NCI-H1694 treated with DMSO at 0.1 percent for 48 hours (cell line): ENCODE results near the gene GRID2IP.
"Not testable (repeated sequence)": the region's sequence is repeated elsewhere in the genome, so short reads cannot be mapped to it uniquely, and the experiment has no call there.

Source experiments
- DNase-seq: peaks from one replicate; lab custom pipeline; 2025; lab: John Stamatoyannopoulos, UW

GRID2IP gene

DNA sequence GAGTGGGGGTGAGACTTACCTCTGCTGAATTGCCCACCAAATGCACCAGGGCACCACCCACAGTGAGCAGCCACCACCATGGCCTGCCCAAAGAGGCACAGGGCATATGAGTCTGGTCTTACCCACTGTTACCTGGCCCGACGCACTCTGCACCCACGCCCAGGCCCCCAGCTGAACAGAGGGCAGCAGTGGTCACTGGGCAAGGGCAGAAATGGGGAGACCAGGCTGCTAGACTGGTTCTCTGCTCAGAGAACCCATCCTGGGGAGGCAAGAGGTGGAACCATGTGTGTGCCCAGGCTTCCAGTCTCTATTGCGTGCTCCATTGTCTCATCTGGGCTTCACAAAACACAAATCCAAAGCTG lies 64.1 kb downstream of the GRID2IP start:
- no peak for DNase-seq

- DNase-seq: no peak
Observed at GRCh38 chr7:6486438-6487183, 64.7 kb downstream of the GRID2IP start.

- DNase-seq: no peak
Observed at GRCh38 chr7:6482743-6483119, 68.5 kb downstream of the GRID2IP start.

DNA sequence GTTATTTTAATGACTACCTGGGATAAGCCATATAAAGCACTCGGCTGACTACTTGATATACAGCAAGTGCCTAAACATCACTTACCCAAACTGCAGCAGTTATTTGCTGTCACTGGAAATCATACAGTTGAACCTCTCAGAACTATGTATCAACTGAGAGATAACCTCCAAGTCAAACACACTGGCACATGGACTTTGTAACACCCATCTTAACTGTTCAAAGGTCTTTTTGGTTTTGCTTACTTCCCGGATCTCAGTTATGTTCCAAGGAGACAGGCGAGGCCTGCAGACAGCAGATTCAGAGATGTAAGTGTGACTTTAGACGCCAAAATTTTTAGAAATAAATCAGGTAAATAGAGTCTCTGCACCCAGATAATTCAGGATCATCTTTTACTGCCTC lies 69.0 kb downstream of the GRID2IP start:
- DNase-seq: no peak

DNA sequence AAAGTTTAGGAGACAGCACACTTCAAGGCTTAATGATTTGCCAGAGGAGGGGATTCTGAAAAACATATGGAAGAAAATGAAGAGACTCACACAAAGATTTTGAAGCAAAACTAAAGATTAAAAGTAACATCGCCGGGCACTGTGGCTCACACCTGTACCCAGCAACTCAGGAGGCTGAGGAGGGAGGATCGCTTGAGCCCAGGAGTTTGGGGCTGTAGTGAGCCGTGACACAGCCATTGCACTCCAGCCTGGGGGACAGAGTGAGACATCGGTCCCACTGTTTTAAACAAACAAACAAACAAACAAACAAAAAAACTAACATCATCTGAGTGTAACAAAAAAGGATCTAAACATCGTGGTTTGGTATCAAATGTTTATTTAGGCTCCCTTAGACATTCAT lies 69.8 kb downstream of the GRID2IP start:
- DNase-seq: no peak

GRCh38 chr7:6480323-6480660 lies 71.0 kb downstream of the GRID2IP start:
- no peak for DNase-seq

GRCh38 chr7:6479067-6479466 lies 72.2 kb downstream of the GRID2IP start:
- no peak for DNase-seq

DNA sequence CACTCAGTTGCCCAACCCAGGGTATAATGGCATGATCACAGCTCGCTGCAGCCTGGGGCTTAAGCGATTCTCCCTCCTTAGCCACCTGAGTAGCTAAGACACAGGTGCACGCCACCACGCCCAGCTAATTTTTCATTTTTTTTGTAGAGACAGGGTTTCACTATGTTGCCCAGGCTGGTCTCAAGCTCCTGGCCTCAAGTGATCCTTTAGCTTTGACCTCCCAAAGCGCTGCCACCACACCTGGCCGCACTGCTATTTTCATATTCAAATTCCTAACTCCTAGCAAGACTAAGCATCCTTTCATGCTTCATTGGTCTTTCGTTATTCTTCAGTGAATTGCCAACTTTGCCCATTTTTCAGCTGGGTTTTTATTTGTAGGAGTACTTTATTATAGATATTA lies 73.1 kb downstream of the GRID2IP start:
- DNase-seq: no peak

GRCh38 chr7:6477318-6477660 lies 74.0 kb downstream of the GRID2IP start:
- DNase-seq: no peak

DNA sequence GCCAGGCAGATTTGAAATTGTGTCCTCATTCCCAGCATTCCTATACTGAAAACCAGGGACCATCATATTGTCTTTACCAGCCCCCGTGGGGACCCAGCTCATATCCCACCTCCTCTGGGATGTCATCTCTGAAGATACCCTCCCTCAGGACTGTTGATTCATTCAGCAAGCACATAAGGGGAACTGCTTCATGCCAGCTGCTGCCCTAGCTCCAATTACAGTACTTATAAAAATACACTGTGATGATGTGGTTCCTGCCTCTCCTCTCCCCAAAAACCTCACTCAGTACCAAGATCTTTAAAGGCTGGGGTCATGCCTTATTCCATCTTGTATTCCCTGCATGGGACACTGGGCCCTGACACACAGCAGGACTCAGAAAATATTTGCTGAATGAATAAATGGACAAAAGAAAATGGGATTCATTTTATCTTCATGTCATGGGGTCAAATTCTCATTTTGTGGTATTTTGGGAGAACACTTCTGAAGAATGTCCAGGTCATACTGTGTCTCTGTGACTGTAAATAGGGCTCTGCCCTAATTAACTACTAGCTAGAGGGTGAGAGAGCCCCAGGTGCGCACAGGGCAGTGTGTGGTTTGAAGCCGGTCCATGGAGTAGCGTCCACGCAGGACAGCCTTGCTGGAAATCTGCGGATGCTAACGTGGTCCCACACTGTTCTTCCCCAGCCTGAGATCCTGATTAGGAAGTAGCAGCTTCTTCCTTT lies 74.5 kb downstream of the GRID2IP start:
- DNase-seq: no peak

- no peak for DNase-seq
Observed at GRCh38 chr7:6475433-6476186, 75.7 kb downstream of the GRID2IP start.

DNA sequence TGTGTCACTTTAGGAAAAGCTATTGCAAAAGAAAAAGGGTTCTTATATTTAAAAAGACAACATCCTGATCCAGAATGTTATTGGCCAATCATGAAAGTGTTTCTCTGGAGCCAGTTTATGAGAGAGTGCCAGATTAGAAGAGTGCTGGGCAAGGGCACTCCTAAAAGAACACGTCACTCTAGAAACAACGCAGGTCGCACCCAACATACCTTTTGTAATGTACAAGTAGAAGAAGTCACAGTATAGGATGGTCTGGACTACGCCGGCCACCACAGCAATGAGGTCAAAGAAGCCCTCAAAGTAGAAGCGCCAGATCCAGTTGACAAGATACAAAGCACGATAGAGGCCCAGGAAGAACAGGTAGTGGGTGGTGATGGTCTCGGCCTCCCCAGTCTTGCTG lies 85.4 kb downstream of the GRID2IP start:
- no peak for DNase-seq

GRCh38 chr7:6463609-6464008 lies 87.7 kb downstream of the GRID2IP start:
- DNase-seq: not testable (repeated sequence)

- DNase-seq: no peak
Observed at GRCh38 chr7:6461946-6462550, 89.2 kb downstream of the GRID2IP start.

DNA sequence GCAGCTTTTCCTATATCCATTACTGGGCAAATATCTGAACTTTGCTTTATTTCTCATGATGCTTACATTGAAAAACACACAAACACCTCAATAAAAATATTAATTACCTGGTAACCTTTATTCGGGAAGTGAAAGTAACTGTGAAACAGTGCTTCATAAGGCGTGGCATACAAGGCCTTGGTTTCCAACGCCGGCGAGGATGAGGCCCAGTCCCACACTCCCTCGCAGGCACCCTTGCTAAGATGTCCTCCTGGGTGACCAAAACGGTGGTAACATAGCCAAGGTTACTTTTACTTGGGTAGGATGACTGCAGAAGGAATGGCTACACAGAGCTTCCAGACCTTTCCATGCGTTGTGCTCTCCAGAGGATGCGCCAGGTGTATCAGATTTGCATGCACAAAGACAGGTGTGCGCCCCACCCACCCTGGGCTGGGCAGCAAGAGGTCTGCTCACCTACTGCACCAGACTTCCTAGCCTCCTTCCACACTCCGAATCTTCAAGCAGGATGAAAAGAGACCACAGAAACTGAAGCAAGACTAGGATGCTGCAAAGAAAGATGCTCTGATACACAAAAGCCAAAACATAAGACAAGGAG lies 90.2 kb downstream of the GRID2IP start:
- DNase-seq: no peak

GRCh38 chr7:6460303-6460702 lies 91.0 kb downstream of the GRID2IP start:
- DNase-seq: no peak

- not testable (repeated sequence) for DNase-seq
Observed at GRCh38 chr7:6458676-6459075, 92.6 kb downstream of the GRID2IP start.

DNA sequence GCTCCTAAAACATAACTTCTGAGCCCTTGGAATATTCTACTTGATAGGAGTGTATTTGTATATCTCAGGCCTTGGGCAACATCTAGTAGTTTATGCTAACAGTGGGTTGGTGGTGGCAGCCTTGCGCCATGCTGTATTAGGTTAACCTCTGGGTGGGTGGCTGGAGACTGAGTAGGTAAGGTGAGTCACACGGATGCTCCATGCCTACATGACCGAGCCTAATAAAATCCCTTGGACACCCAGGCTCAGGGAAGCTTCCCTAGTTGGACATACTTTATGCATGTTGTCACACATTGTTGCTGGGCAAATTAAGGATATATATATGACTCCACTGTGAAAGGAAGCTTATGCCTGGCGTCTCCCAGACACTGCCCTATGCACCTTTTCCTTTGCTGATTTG lies 97.5 kb downstream of the GRID2IP start:
- no peak for DNase-seq

DNA sequence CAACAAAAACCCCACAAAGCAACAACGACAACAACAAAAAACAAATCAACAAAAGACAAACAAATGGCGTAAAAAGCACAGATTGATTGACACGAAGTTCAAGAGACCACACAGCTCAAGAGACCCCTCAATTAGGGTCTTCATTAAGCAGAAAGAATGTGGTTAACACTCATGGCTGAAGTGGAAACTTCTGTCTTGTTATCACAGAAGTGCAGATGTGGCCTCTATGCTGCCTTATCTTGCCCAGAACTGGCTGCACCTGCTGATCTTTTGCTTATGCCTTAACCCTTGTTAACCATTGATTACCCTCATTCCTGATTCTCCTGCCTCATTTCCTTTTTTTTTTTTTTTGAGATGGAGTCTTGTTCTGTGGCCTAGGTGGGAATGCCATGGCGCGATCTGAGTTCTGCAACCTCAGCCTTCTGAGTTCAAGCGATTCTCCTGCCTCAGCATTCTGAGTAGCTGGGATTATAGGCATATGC lies 100.0 kb downstream of the GRID2IP start:
- no peak for DNase-seq

DNA sequence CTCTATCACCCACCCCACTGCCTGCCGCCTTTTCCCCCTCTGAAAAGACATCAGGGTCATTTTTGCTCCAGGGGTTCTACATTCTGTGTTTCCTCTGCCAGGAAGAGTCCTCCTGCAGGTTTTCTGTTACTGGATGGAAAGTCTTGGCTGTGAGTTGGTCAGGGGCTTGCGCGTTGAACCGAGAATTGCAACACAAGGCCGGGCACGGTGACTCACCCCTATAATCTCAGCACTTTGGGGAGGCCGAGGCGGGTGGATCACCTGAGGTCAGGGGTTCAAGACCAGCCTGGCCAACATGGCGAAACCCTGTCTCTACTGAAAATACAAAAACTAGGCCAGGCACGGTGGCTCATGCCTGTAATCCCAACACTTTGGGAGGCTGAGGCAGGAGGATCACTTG lies 100.7 kb downstream of the GRID2IP start:
- not testable (repeated sequence) for DNase-seq

GRCh38 chr7:6449884-6450283 lies 101.4 kb downstream of the GRID2IP start:
- not testable (repeated sequence) for DNase-seq

GRCh38 chr7:6448943-6449543 lies 102.2 kb downstream of the GRID2IP start:
- no peak for DNase-seq
